ENCODE measurements around the gene PSAP. TPM values are rescaled to one million over a fixed set of nuclear protein-coding genes. Genes with fewer than 3 reads are reported as not detected.

Gene PSAP
- total RNA-seq, 1 experiment from 2014 or later = 336 TPM

DNA sequence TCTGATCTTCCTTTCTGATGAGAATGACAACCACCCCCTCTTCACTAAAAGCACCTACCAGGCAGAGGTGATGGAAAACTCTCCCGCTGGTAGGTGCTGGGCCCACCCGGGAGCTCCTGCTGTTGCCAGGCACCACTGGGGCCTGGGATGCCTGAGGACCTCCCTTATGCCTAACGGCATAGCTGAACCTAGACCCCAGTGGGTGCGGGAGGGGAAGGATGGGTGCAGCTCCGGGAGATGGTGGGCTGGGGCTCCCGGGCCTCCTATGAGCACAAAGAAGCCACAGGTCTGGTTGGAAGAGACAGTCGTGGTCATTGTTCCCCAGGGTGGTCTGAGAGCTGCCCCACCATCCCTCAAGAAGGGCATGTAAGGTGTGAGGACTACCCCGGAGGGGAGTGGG is 62.1 kb downstream of the PSAP start:
- Mint-ChIP-seq H3K27ac (no peak overlapping the region), H3K27me3 (ENCODE audit: low read depth) (peaks cover 14% of the 10 kb centered on the region), H3K4me3 (no peak overlapping the region), H3K9me3 (no peaks in the 10 kb centered on the region; a peak in 1 of 5 replicates), H3K4me1 (no peaks in the 10 kb centered on the region), H3K36me3 (ENCODE audit: insufficient read depth in 1 of 3, low read depth in 3 of 3) (no peaks in the 10 kb centered on the region)
- no peaks in the 10 kb centered on the region for H3K27me3 ChIP-seq (ENCODE audit: insufficient read depth, low read length)
- H3K4me2 ChIP-seq (ENCODE audit: insufficient read depth, insufficient read length, low read length) = no peak overlapping the region
- H3K9ac ChIP-seq (ENCODE audit: extremely low read depth, insufficient read length, low read length) = no peak overlapping the region
- no peak for TF ChIP-seq CTCF (conservative IDR thresholded peaks at IDR 0.05)
- H4K20me1 ChIP-seq (ENCODE audit: control insufficient read depth, insufficient read depth, insufficient read length) = no peaks in the 10 kb centered on the region
- H2BK120ac ChIP-seq (ENCODE audit: low read depth, low read length, poor library complexity, severe bottlenecking) = no peak overlapping the region
- H4K8ac ChIP-seq (replicated peaks; ENCODE audit: insufficient read length, low read depth, low read length) = no peak overlapping the region
- no peak overlapping the region for H3K18ac ChIP-seq (ENCODE audit: insufficient read length, low read depth, low read length)
- H2BK20ac ChIP-seq (ENCODE audit: low read depth, low read length, poor library complexity, severe bottlenecking) = no peak overlapping the region
- no peak overlapping the region for H4K91ac ChIP-seq (ENCODE audit: insufficient read length, low read depth, low read length)
- no peak overlapping the region for H3K27ac ChIP-seq (ENCODE audit: insufficient read length, low read depth, low read length)
- H3K56ac ChIP-seq (ENCODE audit: insufficient read length, low read depth, low read length) = no peak overlapping the region
- no peak overlapping the region for H2AK5ac ChIP-seq (ENCODE audit: insufficient read length, low read length)
- H3K23ac ChIP-seq (ENCODE audit: insufficient read length, low read depth, low read length) = no peak overlapping the region
- no peak overlapping the region for H2BK5ac ChIP-seq (ENCODE audit: insufficient read length, low read length)
- no peaks in the 10 kb centered on the region for H3K79me2 ChIP-seq (ENCODE audit: insufficient read depth, low read length)
- H2BK15ac ChIP-seq (ENCODE audit: low read depth, low read length) = no peak overlapping the region
- no peak overlapping the region for H2AFZ ChIP-seq (ENCODE audit: low read length)
- H3K79me1 ChIP-seq (ENCODE audit: insufficient read depth, low read depth, low read length, poor library complexity, severe bottlenecking) = no peaks in the 10 kb centered on the region
- no peak overlapping the region for H3T11ph ChIP-seq (ENCODE audit: low read length)
- H3K4ac ChIP-seq (ENCODE audit: low read depth, low read length) = no peak overlapping the region
- H3K14ac ChIP-seq (ENCODE audit: insufficient read depth, low read length) = no peak overlapping the region
- WGBS (ENCODE audit: extremely low coverage, insufficient read length, low lambda C conversion rate) = no CpG with 5 or more reads among the region's 8 CpGs
- H3K9me3 ChIP-seq (ENCODE audit: control insufficient read depth, low read depth, low read length) = no peaks in the 10 kb centered on the region
- H4K5ac ChIP-seq (ENCODE audit: insufficient read length, low read depth, low read length) = no peak overlapping the region
- H3K4me1 ChIP-seq (ENCODE audit: insufficient read depth, low read length) = no peaks in the 10 kb centered on the region
- no peaks in the 10 kb centered on the region for H3K23me2 ChIP-seq (ENCODE audit: insufficient read length, low read depth, low read length, poor library complexity, severe bottlenecking)
- H2BK12ac ChIP-seq (ENCODE audit: insufficient read length, low read depth, low read length) = no peak overlapping the region
- DNase-seq = no peak

Data from H9 (cell line).